GM19328 (cell line): ENCODE results near the gene GLB1L3.
"Not testable (repeated sequence)": the region's sequence is repeated elsewhere in the genome, so short reads cannot be mapped to it uniquely, and the experiment has no call there.

ENCODE experiments used
- ATAC-seq: cut with Tn5 transposase; IDR thresholded peaks from one replicate; pipeline ENCODE4 v1.9.1; 2021; ENCODE audit warnings: mild to moderate bottlenecking, moderate library complexity; ENCODE audit not compliant: unreplicated experiment

GLB1L3 gene

DNA sequence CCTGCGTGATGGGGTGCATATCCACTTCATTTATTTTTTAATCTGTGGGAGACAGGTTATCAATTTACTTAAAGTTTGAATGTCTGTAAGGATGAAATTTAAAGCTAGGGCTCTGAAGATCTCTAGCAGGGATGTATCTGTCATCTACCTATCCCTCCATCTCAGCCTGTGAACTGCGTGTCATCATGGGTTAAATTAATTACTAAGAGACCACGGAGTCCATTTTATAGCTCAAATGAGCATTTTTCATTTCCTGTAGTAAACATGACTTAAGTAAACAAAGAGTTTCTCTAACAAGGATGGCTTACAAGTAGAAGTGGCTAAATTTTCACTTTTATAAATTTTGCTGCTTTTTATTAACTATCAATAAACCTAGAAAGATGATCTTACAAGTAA is 2.9 kb upstream of the GLB1L3 start:
- ATAC-seq = no peak

DNA sequence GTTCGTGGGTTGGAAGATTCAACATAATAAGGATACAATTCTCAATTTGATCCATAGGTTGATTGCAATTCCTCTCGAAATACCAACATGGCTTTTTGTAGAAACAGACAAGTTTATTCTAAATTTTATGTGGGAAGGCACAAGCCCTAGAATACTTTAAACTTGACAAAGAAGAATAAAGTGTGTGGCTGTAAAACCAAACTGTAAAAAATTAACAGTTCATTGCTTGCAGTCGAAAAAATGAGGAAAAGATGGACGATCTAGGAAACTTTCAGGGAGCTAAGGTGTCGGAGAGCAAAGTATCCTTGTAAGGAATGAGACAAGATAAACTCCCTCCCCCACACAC is 1.0 kb upstream of the GLB1L3 start:
- no peak for ATAC-seq

DNA sequence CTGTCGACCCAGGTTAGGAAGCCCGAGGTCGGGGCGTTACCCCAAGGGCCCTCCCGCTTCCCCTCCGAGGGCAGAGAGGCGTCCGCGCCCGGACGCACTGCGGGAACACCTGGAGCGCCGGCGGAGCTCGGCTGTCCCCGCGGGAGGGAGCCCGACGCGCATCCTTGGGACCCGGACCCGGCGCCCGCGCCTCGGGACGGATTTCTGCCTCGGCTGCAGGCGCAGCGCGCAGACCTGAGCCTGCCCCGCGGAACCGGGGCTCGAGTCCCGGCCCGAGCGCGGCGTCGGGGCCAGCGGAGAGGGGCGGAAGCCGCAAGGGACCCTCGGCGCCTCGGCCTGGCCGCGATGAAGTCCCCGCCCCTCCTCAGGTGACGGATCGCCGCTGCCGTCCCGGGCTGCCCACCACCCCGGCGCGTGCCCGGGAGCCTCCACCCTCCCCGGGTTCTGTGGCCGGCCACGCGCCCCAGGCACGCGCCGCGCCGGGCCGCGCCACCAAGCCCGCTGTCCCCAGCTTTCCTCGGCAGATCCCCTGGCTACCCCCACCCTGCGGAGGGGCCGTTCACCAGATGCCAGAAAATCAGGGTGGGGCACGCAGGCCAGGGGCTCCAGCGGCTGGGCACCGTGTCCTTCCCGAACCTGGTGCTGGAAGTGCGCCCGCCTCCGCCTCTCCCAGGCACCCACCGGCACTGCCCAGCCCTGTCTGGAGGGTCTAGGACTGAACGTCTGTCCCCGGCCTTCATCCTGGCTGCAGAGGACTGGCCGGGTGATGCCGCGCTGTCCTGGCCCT is 410 bp downstream of the GLB1L3 start:
- no peak for ATAC-seq

DNA sequence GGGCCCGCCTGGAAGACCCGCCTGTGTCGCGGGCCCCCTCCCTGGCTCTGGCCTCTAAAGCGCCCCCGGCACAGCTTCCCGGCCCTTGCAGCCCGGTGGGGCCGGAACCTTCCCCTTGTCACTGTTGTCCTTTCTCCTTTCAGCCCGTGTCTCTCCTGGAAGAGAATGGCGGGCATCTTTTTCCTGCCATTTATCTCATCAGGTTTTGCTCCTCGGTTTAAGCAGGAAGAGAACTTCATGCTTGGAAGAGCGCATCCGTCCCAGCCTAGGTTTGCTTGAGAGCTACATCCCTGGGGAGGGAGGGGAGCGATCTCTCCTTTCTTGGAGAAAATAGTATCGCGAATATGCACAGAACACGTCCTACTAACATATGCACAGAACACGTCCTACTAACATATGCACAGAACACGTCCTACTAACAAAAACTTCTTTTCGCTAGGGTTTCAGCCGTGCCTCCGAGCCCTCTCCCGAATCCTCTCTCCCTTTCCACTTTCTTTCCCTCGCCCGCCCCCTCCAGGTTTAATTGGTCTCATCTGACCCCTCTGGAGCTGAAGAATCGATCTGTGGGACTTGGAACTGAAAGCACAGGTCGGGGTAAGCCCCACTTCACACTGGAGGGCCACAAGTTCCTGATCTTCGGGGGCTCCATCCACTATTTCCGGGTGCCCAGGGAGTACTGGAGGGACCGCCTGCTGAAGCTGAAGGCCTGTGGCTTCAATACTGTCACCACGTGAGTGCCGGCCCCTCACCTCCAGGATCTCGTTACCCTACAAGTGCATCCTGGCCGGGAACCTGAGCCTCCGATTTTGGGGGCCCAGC is 1.2 kb downstream of the GLB1L3 start:
- ATAC-seq = no peak

DNA sequence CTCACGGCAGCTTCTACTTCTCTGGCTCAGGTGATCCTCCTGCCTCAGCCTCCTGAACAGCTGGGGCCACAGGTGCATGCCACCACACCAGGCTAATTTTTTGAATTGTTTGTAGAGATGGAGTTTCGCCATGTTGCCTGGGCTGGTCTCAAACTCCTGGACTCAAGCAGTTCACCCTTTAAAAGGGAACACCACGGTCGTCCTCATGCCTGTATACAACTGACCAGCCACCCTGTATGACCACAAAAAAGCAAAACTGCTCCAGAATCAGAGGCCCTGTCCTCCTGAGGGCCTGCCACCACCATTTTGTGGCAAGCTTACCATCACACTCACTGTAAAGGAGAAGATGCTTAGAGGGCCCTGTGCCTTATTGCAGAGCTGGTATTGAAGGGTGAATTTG is 2.2 kb downstream of the GLB1L3 start:
- no peak for ATAC-seq

DNA sequence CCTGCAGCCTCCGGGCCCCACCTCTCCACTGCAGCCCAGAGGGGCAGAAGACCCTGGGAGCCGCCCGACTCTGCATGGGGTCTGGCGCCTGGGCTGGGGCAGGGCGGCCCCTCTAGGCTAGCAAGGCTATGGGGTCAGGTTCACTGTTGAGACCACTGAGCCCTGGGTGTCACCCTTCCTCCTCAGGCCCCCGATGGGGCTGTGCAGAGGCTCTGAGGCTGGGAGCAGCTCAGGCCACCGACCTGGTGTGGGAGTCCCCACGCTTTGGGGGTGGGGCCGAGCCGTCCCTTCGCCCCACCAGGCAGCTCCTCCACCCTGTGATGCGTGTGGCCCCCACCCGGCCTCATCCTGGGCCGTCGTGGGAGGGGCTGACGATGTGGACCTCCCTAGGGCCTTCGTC is 5.5 kb downstream of the GLB1L3 start:
- ATAC-seq = not testable (repeated sequence)

DNA sequence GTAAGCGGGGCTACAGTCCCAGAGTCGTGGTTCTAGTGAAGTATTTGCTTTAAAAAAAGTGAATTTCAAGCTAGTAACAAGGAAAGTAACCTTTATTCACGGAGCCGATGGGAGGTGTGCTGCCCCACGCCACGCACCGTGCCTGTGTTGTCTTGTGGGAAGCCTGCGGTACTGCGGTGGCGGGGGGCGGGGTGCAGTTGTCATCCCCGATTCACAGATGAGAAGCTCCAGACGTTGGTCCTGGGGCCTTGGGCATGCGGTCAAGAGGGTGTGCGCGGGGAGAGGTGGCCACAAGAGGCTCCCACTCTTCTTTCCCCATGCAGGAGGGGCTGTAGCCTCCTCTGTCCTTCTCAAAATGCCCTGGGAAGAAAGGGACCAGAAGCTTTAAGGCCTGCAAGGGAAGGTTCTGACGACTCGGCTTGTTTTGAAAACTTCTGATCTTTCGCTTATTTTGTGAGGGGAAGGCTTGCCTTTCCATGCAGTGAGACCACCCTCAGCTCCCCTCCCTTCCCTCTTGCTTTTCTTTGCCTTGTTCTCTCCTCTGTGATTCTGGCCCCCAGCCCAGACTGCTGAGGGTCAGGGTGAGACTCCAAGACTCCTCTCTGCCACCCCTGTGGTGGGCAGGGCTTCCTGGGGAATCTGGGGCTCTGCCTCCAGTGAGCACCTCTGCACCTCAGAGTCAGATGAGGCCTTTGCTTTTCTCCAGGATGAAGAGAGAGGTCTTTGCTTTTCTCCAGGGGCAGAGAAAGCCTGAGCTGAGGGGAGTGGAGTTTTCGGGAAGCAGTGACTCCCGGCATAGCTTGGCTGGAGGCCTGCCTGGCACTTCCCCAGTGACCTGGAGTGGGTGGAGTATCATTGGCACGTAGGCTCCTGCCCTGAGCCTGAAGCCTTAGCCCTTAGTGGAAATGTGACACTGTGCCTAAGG is 6.2 kb downstream of the GLB1L3 start:
- no peak for ATAC-seq

DNA sequence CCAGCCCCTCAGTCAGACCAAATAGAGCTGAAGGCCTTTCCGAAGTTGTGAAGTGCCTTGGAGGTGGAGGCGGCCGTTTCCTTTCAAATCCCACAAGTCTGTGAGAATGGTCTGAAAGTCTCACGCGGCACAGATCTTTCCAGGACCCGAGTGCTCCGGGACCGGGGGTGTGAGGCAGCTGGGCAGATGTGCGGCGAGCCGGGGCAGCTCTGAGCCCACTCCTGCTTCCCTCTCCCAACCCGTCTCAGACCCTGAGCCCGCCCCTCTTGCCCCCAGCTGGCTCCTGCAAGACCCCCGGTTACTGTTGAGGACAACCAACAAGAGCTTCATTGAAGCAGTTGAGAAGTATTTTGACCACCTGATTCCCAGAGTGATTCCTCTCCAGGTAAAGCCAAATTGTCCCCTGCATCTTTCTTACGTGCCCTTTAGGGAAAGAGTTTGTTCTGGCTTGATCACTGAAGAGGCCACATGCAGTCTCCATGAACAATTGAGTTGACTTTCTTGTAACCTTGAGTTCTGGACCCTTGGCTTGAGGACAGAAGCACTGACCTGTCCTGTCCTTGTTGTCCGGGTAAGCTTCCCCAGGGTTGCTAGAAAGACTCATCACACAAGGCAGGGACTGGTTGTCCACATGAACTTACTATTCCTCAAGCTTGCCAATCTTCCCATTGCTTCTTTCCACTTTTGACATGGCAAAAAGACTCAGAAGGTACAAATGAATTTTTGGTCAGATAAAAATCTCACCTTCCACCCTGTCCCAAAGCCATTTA is 7.5 kb downstream of the GLB1L3 start:
- ATAC-seq = no peak

DNA sequence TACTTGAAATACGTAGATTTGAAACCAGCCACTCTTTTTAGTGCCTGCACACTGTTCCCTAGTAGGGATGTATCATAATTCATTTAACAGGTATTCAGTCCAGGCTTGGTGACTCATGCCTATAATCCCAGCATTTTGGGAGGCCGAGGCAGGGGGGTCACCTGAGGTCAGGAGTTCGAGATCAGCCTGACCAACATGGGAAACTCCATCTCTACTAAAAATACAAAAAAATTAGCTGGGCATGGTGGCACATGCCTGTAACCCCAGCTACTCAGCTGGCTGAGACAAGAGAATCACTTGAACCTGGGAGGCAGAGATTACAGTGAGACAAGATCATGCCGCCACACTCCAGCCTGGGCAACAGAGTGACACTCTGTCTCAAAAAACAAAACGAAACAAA is 8.2 kb downstream of the GLB1L3 start:
- ATAC-seq = not testable (repeated sequence)

DNA sequence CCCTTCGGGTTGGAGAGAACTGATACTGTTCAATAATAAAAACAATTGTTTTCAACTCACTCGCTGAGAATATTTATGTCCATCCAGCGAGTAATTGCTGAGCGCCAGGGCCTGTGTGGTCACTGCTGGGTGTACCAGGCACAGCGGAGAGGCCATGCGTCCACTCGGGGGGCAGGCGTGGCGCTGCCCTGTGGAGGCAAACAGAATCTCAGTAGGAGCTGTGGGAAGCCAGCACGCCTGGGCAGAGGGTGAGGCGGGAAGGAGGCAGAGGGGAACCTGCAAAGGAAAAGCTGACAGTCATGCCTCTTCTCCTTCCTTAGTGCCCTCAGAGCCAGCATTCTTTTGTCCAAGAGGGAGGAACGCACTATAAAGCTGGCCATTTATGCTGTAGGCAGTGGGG is 11.4 kb downstream of the GLB1L3 start:
- ATAC-seq = no peak

DNA sequence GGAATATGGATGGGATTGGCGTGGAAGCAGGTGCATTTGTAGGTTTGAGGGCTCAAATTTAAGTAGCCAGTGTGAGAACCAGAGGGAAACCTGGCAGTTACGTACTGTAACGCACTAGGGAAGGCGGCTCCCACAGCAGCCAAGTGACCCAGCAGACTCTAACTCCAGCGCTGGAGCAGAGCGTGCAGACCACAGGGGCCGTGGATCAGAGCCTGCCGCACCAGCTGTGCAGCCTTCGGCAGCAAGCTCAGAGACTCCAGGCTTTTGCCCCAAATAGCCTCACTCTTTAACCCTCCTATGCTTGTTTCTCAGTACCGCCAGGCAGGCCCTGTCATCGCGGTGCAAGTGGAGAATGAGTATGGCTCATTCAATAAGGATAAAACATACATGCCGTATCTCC is 12.3 kb downstream of the GLB1L3 start:
- no peak for ATAC-seq

DNA sequence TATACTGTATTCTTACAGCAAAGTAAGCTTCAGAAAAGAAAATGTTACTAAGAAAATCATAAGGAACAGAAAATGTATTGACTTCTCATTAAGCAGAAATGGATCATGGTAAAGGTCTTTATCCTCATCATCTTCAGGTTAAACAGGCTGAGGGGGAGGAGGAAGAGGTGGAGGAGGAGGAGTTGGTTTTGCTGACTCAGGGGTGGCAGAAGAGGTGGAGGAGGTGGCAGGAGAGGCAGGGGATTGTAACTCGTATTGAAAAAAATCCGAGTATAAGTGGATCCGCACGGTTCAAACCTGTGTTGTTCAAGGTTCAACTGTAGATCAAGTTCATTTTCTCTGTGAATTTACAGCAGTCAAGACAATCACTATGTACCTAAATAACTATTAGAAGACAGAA is 13.0 kb downstream of the GLB1L3 start:
- ATAC-seq = no peak

DNA sequence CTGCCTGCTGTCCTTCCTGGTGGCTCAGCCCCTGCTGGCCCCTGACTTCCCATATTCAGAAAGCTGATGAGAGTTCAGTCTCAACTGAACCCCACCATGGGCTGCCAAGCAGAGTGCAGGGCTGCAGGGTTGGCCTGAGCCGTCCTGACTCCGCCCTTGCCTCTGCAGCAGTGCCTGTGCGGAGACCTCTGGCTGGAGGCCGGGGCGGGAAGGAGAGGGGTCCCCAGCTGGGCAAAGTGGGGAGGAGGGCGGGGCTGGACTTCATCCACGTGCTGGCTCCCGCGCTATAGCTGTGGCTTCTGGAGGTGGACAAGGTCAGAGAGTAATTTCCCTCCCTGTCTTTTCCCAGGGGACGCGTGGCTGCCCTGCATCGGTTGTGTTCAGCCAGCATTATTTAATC is 13.6 kb downstream of the GLB1L3 start:
- ATAC-seq = no peak

DNA sequence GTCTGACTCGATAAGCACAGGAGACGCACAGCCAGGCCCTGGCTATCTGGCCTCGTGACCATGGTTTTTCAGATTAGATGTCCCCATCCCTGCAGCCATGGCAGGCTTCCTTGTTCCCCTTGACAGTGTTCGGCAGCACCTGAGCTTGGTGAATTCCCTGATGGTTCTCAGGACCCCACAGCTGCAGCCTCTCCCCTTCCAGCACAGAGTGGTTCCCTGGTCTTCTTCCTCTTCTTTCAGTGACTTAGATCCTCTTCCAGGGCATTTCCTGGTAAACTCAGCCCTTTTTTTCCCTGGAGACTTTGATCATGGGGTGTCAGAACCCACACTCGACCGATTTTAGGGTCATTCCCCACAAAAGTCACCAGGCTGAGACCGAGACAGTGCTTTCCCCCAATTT is 14.5 kb downstream of the GLB1L3 start:
- ATAC-seq = no peak

DNA sequence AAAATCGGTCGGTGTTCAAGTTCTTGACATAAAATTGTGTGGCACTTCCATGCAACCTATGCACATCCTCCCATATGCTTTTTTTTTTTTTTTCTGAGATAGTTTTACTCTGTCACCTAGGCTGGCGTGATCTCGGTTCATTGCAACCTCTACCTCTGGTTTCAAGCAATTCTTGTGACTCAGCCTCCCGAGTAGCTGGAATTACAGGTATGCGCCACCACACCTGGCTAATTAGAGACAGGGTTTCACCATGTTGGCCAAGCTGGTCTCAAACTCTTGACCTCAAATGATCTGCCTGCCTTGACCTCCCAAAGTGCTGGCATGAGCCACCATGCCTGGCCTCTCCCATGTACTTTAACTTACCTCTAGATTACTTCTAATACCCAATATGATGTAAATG is 15.0 kb downstream of the GLB1L3 start:
- no peak for ATAC-seq

DNA sequence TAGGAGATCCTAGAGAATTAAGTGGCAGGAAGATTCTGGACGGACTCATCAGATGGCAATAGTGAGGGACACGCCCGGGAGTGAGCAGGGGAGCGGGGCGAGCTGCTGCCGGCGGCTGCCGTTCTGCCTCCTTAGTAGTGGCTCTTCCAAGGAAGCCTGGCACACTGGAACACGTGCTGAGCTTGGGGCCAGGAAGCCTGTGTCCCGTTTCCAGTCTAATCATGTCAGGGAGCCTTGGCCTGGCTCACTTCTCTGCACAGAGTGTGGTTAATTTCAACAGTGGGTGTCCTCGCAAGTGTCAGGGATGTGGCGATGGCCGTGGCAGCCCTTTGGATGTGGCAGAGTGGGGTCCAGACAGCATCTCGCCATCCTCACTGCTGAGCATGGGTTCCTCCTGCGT is 16.5 kb downstream of the GLB1L3 start:
- ATAC-seq = no peak

DNA sequence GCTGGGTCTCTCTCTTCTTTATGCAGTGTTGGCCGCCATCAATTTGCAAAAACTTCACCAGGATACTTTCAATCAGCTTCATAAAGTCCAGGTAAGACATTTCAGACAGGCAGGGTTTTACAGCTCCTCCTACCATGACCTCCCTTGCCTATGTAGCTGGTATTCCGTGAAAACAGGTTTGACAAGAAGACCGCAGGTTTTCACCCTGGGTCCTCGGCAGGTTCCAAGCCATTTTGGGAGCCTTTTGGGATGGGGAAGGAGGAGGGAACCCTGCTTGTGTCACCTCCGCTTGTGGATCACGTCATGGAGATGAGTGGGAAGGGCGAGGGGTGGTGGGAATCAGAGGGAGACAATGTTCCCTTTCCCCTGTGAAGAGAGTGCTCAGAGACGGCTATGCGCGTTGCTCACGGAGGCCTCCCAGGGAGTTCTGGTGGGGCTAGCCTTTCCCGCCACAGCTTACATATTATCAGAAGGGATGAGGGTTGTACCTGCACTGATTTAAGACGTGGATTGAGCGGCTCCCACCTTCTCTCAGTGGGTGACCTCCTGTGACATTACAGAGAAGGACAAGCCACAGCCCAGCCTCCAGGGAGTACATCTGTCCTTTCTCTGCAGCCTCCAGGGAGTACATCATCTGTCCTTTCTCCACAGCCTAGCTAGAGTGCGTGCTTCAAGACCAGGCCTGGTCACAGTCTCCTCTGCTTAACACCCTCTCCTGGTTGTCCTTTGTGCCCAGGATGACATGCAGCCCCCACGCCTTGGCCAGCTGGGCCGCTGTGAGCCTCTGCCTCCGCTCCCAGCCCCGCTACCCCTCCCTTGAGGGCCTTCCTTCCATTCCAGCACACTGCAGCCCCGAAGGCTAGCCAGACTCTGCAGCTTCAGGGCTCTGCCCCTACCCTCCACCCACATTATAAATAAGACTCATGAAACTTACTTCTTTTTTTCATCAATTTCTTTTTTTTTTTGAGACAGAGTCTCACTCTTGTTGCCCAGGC is 17.2 kb downstream of the GLB1L3 start:
- ATAC-seq = no peak

DNA sequence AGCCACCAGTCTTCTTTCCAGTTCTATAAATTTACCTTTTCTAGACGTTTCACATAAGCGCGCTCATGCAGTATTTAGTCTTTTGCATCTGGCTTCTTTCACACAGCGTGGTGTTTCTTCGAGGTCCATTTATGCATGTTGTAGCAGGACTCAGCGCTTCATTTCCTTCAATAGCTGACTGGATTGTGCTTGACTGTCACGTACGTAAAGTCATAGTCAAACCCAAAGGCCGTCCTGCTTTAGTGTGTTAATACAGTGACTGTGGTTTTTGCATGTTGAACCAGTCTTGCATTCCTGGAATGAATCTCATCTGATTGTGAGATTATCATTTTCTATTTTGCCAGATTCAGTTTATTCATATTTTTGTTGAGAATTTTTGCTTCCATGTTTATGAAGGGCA is 18.5 kb downstream of the GLB1L3 start:
- no peak for ATAC-seq

DNA sequence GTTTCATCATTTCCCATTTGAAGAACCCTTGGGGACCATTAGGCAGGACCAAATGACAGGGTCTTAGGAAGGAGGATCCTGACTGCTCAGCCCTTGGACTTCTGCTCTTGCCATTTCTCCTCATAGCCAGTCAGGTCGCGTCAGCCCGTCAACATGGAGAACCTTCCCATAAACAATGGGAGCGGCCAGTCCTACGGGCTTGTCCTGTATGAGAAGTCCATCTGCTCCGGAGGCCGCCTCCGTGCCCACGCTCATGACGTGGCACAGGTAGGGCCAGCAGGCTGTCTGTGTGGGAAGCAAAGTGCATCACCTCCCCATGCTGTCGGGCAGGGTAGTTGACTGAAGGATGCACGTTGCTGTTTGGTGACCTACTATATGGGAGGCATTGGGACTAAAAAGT is 36.0 kb downstream of the GLB1L3 start:
- no peak for ATAC-seq

DNA sequence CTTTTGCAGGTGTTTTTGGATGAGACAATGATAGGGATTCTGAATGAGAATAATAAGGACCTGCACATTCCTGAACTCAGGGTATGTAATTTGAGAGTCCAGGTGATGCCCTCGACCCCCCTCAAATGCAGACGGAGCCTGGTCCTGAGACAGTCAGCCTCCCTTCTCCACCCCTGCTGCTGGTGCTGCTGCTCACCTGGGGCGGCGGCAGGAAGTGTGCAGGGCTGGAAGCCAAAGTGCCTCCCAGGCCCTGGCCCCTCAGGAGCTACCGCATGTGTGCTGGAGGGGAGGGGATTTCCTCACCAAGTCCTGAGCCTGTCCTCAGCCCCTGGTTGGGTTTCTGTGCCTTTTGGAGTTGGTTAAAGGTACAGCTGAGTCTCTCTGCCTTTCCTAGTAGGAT is 36.6 kb downstream of the GLB1L3 start:
- ATAC-seq = no peak
